Measurements from ENCODE around the gene C20orf204. TPM values are rescaled to one million over a fixed set of nuclear protein-coding genes. Genes with fewer than 3 reads are reported as not detected.

The C20orf204 gene
- total RNA-seq, 4 donors from 2014 or later: 0.37 to 6.5 (median 0.68) TPM

DNA sequence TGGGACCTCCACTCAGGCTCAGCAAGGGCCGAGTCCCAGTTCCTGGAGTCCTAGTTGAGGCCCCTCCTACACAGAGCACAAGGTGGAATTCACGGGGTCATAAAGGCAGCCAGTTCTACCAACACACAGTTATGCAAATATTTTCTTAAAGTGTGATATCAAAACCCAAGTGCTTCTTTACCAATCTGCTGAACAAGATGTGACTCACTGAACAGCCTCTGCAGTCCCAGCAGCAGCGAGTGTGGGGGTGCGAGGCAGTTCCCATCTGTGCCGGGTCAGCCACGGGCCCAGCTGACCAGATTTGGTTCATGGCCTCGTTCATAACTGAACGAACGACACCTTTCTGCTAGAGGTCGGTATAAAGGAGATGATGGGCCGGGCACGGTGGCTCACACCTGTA lies 22.6 kb downstream of the C20orf204 start:
- no peak for TF ChIP-seq CTCF (IDR thresholded peaks at IDR 0.05)

GRCh38 chr20:64062276-64062595 lies 26.3 kb downstream of the C20orf204 start:
- no peak for TF ChIP-seq CTCF (IDR thresholded peaks at IDR 0.05)
- ATAC-seq (ENCODE audit: low FRiP score): no peak
- no peak for DNase-seq (ENCODE audit: low spot score)

More for the DNA sequence above, 22.6 kb downstream of the C20orf204 start:
- DNase-seq (ENCODE audit: low spot score) (no peak), ATAC-seq (ENCODE audit: low FRiP score) (no peak)

GRCh38 chr20:64062596-64063388 lies 26.8 kb downstream of the C20orf204 start, which contains the start of gene TCEA2:
Gene TCEA2 (plus strand): TSS chr20:64063198. CDS start chr20:64063313, 115 bp downstream.
- peak; percentile 92 for ATAC-seq (ENCODE audit: low FRiP score)
- TF ChIP-seq CTCF (IDR thresholded peaks at IDR 0.05): no peak
- peak; percentile 85 for DNase-seq (ENCODE audit: low spot score)

- no peak for TF ChIP-seq CTCF (IDR thresholded peaks at IDR 0.05)
- ATAC-seq (ENCODE audit: low FRiP score) (peak; percentile 35), DNase-seq (ENCODE audit: low spot score) (no peak)
These were observed 27.6 kb downstream of the C20orf204 start for GRCh38 chr20:64063389-64064144.

DNA sequence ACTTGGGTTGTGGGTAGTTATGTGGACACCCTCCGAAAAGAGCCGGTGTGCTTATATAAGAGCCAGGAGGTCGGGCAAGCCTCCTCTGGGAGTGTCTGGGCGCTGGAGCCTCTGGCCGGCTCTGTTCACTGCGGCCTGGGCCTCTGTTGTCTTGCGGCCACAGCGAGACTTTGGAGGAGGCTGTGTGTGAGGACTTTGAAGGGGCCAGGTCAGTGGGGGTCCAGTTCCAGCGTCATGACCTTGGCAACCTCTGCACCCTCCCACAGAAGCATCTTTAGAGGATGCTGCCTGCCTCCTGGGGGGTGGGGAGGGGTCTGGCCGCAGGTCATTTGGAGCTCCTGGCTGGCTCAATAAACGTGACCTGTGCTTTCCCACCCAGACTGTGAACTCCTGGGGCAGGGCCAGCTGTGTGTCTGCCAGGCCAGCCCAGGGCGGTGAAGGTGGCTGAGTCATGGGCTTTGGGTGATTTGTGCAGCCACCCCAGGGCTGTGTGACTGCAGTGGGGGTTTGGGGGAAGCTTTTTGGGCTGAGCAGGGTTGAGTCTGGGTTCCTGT lies 28.2 kb downstream of the C20orf204 start:
- peak; percentile 26 for ATAC-seq (ENCODE audit: low FRiP score)
- TF ChIP-seq CTCF (IDR thresholded peaks at IDR 0.05): no peak
- DNase-seq (ENCODE audit: low spot score): no peak

DNA sequence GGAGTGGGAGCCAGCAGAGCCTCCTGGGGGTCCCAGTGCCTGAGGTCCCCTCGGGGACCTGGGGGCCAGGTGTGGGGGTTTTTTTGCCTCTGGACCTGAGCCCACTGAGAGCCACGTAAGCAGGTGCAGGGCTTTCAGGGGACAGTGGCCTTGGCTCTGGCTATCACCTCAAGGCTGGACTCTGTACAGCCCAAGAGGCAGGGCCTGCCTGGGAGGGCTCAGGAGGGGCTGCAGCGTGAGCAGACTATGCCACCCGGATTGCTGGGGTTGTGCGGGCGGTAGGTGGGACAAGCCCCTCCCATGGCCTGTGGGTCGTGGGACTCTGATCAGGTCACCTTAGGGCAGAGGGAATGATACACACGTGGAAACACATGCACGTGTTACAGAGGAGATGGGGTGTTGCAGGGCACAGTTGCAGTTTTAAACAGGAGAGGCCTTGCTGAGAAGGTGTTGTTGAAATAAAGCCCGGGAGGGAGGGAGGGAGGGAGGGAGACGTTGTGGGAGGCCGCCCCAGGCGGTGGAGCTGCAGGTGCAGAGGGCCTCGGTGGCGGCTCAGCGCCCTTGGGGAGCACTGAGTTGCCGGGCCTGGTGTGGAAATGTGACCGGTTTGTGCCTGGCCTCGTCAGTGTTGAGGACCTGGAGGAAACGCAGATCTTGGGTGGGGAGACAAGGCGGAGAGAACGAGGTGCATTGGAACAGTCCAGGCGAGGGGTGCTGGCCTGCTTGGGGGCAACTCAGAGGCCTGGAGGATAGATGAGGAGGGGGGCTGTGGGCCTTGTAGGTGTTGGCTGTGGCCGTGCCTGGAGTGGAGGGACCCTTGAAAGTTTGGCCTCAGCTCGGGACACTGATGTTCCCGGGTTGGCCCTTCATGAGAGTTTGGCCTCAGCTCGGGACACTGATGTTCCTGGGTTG lies 29.3 kb downstream of the C20orf204 start:
- no peak for TF ChIP-seq CTCF (IDR thresholded peaks at IDR 0.05)
- DNase-seq (ENCODE audit: low spot score) (no peak), ATAC-seq (ENCODE audit: low FRiP score) (no peak)
